Naive B cell (primary cell): ENCODE measurements around the gene KCNV2. TPM values are rescaled to one million over a fixed set of nuclear protein-coding genes. Genes with fewer than 3 reads are reported as not detected.
A peak's percentile ranks its signal among the peaks of the same experiment; 100 is the strongest.

Experiments
- ATAC-seq, 2 donors: fragments of 150-1000 bp; cut with Tn5 transposase; 2 replicates each; pipeline ENCODE4 v1.10.0; 2021; ENCODE audit warnings: low read depth in 2 of 2, mild to moderate bottlenecking in 2 of 2, moderate library complexity in 2 of 2
- DNase-seq: peaks from one replicate; pipeline ENCODE4 v3.0.0; 2022
- H3K27ac Mint-ChIP-seq, 6 donors: one replicate each; pipeline ENCODE4 v1.8.0; 2020 to 2022; ENCODE audit warnings: mild to moderate bottlenecking in 6 of 6, mixed read lengths in 6 of 6, moderate library complexity in 5 of 6, inconsistent platforms in 2 of 6
- H3K27me3 Mint-ChIP-seq, 3 donors: one replicate each; pipeline ENCODE4 v1.8.0; 2021 to 2022; ENCODE audit warnings: mixed read lengths in 3 of 3, mild to moderate bottlenecking in 1 of 3
- H3K36me3 Mint-ChIP-seq, 2 donors: one replicate each; pipeline ENCODE4 v1.8.0; 2020 to 2022; ENCODE audit warnings: mixed read lengths in 2 of 2, inconsistent platforms in 1 of 2, mild to moderate bottlenecking in 1 of 2
- H3K4me1 Mint-ChIP-seq, 3 donors: one replicate each; pipeline ENCODE4 v1.8.0; 2020 to 2022; ENCODE audit warnings: mixed read lengths in 3 of 3, inconsistent platforms in 1 of 3, mild to moderate bottlenecking in 1 of 3, moderate library complexity in 1 of 3
- H3K4me3 Mint-ChIP-seq, 8 donors: one replicate each; pipeline ENCODE4 v1.8.0; 2020 to 2022; ENCODE audit warnings: mild to moderate bottlenecking in 8 of 8, mixed read lengths in 8 of 8, moderate library complexity in 8 of 8, inconsistent platforms in 2 of 8
- H3K9me3 Mint-ChIP-seq, 7 donors: one replicate each; pipeline ENCODE4 v1.8.0; 2020 to 2022; ENCODE audit warnings: mixed read lengths in 7 of 7, mild to moderate bottlenecking in 5 of 7, inconsistent platforms in 2 of 7, moderate library complexity in 1 of 7
- polyA plus RNA-seq, 6 donors: library from polyadenylated mRNA; unstranded; fragments of 300-500 nt; fragmentation: Illumina TruSeq; gene quantifications; one replicate each; pipeline ENCODE4 v1.2.3, GENCODE V29; 2021; ENCODE audit warnings: low read depth in 6 of 6

The KCNV2 gene
- polyA plus RNA-seq, 6 donors from 2014 or later: 0.14 to 0.16 TPM; not detected in 4

DNA sequence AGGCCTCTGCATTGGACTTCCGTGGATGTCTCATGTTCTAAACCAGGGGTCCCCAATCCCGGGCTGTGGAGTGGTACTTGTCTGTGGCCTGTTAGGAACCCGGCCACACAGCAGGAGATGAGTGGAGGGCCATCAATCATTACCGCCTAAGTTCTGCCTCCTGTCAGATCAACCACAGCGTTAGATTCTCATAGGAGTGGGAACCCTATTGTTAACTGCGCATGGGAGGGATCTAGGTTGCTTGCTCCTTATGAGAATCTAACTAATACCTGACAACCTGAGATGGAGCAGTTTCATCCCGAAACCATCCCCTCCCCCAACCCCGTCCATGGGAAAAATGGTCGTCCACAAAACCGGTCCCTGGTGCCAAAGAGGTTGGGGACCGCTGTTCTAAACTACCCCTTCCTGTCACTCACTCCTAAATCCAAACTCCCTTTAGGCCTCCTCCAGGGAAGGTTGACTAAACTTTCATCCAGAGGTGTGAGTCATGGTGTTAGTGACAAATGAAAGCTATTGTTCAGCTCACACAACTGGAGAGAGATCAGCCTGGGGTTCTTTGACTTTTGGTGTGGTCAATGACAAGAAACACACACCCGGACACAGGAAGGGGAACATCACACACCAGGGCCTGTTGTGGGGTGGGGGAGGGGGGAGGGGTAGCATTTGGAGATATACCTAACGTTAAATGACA lies 9.5 kb downstream of the KCNV2 start:
- H3K36me3 Mint-ChIP-seq: no peaks in the 10 kb centered on the region
- peaks cover 9 to 12% (median 12%) of the 10 kb centered on the region in 3 donors for H3K4me1 Mint-ChIP-seq
- DNase-seq: no peak
- peaks cover 0 to 2% (median 0%) of the 10 kb centered on the region in 7 donors for H3K9me3 Mint-ChIP-seq
- H3K4me3 Mint-ChIP-seq: no peak overlapping the region
- H3K27me3 Mint-ChIP-seq: no peaks in the 10 kb centered on the region
- no peak for ATAC-seq
- no peak overlapping the region for H3K27ac Mint-ChIP-seq

DNA sequence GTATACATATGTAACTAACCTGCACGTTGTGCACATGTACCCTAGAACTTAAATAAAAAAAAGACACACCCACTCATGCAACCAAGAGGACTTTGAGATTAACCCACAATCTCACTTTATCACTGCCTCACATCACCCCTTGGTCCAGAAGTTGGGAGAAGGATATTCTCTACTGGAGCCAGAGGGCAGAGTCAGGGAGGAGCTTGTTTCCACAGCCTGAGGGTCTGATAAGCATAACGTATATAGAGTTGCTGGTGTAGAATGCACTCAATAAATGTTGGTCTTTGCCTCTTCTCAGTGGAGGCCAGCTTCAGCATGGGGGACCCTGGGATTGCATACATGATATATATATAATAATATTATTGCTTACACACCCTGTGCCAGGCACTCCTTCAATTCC lies 10.1 kb downstream of the KCNV2 start:
- H3K27ac Mint-ChIP-seq: no peak overlapping the region
- DNase-seq (no peak), ATAC-seq (no peak)
- H3K4me1 Mint-ChIP-seq: peaks cover 9 to 12% (median 12%) of the 10 kb centered on the region in 3 donors
- no peaks in the 10 kb centered on the region for H3K36me3 Mint-ChIP-seq
- H3K4me3 Mint-ChIP-seq: no peak overlapping the region
- peaks cover 0 to 2% (median 0%) of the 10 kb centered on the region in 7 donors for H3K9me3 Mint-ChIP-seq
- H3K27me3 Mint-ChIP-seq: no peaks in the 10 kb centered on the region

DNA sequence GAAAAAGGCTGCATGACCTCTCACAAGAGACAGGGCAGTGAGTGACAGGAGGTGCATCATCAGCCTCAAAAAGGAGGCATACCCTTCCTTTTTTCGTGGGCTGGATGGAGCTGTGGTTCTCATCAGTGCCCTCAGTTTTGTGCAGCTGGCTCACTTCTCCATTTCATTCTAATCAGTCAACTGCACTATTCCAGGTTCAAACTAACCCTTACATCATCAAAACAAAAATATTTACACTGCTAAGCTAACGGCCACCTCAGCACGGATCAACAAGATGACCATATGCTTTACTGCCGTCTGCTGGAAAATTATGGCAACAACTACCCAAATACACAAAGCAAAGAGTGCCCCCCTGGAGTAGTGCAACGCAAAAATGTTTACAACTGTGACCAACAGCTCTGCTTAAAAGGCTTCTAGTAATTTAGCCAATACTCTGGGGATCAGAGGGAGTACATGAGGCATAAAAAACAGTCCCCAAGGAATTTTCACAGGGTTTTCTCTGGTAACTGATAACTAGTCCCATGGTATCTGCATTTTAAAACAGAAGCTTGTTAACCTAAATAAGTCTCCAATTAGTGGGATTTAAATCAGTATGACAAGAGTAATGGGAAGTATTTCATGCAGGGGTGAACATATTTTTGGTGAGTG lies 10.8 kb downstream of the KCNV2 start:
- peaks cover 0 to 2% (median 0%) of the 10 kb centered on the region in 7 donors for H3K9me3 Mint-ChIP-seq
- no peaks in the 10 kb centered on the region for H3K27me3 Mint-ChIP-seq
- H3K4me3 Mint-ChIP-seq: no peak overlapping the region
- H3K4me1 Mint-ChIP-seq: peaks cover 9 to 12% (median 12%) of the 10 kb centered on the region in 3 donors
- no peaks in the 10 kb centered on the region for H3K36me3 Mint-ChIP-seq
- peak; percentile 64 to 77 for ATAC-seq
- peak; percentile 18 for DNase-seq
- H3K27ac Mint-ChIP-seq: peak overlapping the region in 1 of 6 donors; percentile 7

DNA sequence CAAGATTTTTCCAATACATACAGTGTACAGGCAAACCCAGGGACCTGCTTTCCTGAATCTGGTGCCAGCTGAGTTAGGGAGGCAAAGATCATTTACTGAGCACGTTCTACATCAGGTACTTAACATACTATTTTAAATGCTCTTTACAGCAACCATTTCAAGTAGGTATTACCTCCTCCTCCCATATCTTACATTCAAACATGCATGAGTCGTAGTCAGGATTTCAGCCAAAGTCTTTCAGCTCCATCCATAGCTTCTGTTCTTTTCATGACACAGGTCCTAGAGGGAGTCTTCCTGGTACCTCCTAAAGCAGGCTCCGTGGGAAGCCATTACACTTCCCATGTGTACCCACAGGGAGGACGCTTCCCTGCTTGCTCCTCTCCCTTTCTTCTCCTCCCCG lies 11.7 kb downstream of the KCNV2 start:
- peaks cover 0 to 2% (median 0%) of the 10 kb centered on the region in 7 donors for H3K9me3 Mint-ChIP-seq
- H3K36me3 Mint-ChIP-seq: no peaks in the 10 kb centered on the region
- no peak overlapping the region for H3K27ac Mint-ChIP-seq
- H3K4me3 Mint-ChIP-seq: peak overlapping the region in 1 of 8 donors; percentile 9
- DNase-seq: no peak
- peaks cover 9 to 12% (median 12%) of the 10 kb centered on the region in 3 donors for H3K4me1 Mint-ChIP-seq
- no peak for ATAC-seq
- H3K27me3 Mint-ChIP-seq: no peaks in the 10 kb centered on the region

DNA sequence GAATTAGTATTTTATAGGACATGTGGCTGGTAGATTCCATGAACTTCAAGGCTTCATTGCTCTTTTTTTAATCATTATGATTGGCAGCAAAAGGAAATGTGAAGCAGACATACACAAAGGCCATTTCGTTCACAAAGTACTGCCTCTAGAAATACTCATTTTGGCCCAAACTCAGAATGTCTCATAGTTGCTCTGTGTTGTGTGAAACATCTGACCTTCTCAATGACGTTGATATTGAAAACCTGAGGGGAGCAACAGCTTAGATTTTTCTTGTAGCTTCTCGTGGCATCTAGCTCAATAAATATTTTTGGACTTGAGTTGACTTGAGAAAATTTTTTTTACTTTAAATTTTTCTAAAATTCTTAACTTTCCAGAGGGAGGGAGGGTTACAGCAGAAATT lies 12.4 kb downstream of the KCNV2 start:
- DNase-seq: no peak
- no peaks in the 10 kb centered on the region for H3K27me3 Mint-ChIP-seq
- peaks cover 9 to 12% (median 12%) of the 10 kb centered on the region in 3 donors for H3K4me1 Mint-ChIP-seq
- no peak overlapping the region for H3K27ac Mint-ChIP-seq
- no peaks in the 10 kb centered on the region for H3K36me3 Mint-ChIP-seq
- H3K9me3 Mint-ChIP-seq: no peaks in the 10 kb centered on the region
- ATAC-seq: no peak
- peak overlapping the region in 1 of 8 donors; percentile 5 for H3K4me3 Mint-ChIP-seq

DNA sequence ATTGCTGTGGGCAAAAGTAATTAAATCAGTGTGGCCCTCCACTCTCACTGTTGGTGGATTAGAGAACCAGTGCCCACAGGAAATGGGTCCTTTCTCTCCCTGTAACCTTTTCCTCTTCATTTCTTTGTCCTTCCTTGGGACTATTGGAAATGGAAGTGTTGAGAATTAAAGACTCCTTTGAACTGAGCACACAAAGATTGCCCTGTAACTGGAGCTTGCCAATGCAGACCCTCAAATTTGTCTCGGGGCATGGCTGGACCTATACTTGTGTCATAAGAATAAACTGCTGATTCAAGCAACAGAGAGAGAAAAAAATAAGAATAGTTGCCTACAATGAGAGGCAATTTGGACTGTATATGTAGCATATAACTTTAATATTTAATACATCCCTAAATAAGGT lies 13.7 kb downstream of the KCNV2 start:
- Mint-ChIP-seq H3K27ac (no peak overlapping the region), H3K27me3 (no peaks in the 10 kb centered on the region), H3K4me3 (no peak overlapping the region), H3K4me1 (peaks cover 9 to 12% (median 12%) of the 10 kb centered on the region in 3 donors), H3K36me3 (no peaks in the 10 kb centered on the region), H3K9me3 (no peaks in the 10 kb centered on the region)
- ATAC-seq: no peak
- no peak for DNase-seq

DNA sequence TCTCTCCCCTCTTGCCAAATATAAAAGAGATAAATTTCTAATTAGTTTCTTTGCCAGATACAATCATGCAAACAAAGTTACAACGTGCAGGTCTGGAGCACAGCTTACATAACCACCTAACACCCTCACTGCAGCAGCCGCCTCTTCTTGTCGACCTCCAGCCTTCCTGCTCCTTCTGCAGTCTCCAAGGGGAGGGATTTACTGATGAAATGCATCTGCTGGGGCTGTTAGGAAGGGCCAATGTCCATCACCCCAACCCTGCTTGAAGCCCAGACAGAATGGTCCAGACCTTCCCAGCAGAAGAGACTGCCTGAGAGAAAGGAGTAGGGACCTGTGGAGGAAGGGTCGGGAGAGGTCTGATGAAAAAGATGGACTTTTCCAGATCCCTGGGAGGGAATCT lies 15.2 kb downstream of the KCNV2 start:
- no peak for ATAC-seq
- Mint-ChIP-seq H3K9me3 (no peaks in the 10 kb centered on the region), H3K4me3 (no peak overlapping the region), H3K27me3 (no peaks in the 10 kb centered on the region), H3K36me3 (no peaks in the 10 kb centered on the region), H3K4me1 (peaks cover 9 to 12% (median 12%) of the 10 kb centered on the region in 3 donors), H3K27ac (no peak overlapping the region)
- DNase-seq: no peak

DNA sequence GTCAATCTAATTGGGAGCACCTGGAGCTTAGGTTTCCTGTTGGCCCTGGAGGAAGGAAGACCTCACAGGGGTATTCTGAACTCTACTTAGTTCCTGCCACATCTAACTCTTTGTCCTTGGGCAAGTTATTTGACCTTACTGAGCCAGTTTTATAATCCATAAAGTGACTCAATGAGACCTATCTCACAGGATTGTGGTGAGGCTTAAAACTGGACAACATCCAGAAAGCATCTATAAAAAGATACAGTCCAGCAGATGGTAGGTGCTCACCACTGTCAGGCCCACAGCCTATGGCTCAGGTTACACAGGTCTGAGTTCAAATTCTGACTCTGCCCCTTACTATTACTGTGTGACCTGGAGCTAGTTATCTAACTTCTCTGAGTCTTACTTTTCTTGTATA lies 23.3 kb downstream of the KCNV2 start:
- Mint-ChIP-seq H3K36me3 (peaks cover 5 to 8% of the 10 kb centered on the region in 2 donors), H3K27me3 (no peaks in the 10 kb centered on the region), H3K4me1 (no peaks in the 10 kb centered on the region), H3K27ac (no peak overlapping the region), H3K9me3 (no peaks in the 10 kb centered on the region), H3K4me3 (no peak overlapping the region)
- no peak for ATAC-seq
- no peak for DNase-seq

DNA sequence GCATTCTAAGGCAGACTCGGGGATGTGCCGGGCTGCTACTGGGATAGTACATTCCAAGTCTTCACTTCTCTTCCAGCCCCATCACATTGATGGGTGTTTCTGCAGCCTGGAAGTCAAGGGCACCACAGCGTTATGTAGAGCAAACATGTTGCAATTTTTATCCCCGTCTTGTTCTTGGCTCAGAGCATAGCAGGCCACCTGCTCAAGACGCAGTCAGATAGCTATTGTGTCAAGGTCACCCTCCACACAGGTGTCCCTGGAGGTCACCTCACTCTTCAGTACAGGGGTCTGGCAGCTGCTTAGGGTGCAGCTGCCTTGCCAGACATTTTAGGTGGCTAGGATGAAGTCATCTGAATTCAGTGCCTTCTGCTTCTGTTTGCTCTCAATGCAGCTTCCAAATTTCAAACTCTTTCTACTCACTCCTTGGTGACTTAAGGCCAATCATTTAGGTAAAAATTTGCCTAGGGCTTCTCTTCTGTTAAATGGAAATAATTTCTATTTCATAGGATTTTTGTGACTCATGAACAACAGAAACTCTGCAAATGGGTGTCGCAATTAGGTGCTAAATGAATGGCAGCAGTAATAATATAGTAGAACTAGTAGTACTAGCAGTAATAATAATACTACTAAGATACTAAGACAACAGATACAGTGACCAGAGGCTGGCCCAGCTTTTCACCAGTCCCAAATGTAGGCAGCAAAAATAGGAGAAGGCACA lies 24.3 kb downstream of the KCNV2 start:
- ATAC-seq (no peak), DNase-seq (no peak)
- no peaks in the 10 kb centered on the region for H3K9me3 Mint-ChIP-seq
- no peak overlapping the region for H3K27ac Mint-ChIP-seq
- H3K36me3 Mint-ChIP-seq: peaks cover 5 to 13% of the 10 kb centered on the region in 2 donors
- no peaks in the 10 kb centered on the region for H3K27me3 Mint-ChIP-seq
- no peaks in the 10 kb centered on the region for H3K4me1 Mint-ChIP-seq
- no peak overlapping the region for H3K4me3 Mint-ChIP-seq

DNA sequence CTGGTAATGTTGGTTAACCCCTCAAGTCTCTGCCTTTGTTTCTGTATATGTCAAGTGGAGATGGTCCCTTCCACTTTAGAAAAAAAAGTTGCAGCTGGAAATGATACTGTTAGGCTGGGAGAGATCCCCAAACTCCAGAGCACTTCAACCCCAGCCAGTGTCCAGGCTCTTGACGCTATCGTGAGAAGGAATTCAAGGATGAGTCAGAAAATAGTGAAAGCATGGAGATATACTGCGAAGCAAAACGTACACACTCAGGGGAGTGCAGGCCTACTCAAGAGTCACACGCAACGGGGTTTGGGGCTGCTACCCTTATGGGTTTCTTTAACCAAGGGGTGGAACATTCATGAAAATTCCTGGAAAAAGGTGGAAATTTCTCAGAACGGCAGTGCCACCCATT lies 24.9 kb downstream of the KCNV2 start:
- no peak overlapping the region for H3K4me3 Mint-ChIP-seq
- H3K27me3 Mint-ChIP-seq: no peaks in the 10 kb centered on the region
- H3K36me3 Mint-ChIP-seq: peaks cover 5 to 13% of the 10 kb centered on the region in 2 donors
- ATAC-seq (no peak), DNase-seq (no peak)
- no peaks in the 10 kb centered on the region for H3K4me1 Mint-ChIP-seq
- H3K9me3 Mint-ChIP-seq: no peaks in the 10 kb centered on the region
- no peak overlapping the region for H3K27ac Mint-ChIP-seq

DNA sequence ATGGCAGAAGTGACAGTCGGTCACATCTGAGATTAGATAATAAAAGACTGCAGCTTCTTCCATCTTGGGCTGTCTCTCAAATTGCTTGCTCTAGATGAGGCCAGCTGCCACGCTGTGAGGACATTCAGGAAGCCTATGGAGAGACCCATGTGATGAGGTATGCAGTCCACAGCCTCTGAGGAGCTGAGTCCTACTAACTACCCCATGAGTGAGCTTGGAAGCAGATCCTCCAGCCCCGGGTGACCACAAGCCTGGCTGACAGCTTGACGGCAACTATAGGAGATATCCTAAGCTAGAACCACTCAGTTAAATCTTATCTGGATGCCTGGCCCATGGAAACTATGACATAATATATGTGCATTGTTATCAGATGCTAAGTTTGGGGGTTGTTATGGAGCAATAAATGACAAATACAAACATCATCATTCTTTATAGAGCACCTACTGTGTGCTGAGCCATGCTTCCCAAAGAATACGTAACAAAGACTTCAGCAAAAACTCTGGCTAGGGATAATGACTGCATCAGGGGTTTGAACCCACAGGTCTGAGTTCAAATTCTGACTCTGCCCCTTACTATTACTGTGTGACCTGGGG lies 26.7 kb downstream of the KCNV2 start:
- DNase-seq (no peak), ATAC-seq (no peak)

DNA sequence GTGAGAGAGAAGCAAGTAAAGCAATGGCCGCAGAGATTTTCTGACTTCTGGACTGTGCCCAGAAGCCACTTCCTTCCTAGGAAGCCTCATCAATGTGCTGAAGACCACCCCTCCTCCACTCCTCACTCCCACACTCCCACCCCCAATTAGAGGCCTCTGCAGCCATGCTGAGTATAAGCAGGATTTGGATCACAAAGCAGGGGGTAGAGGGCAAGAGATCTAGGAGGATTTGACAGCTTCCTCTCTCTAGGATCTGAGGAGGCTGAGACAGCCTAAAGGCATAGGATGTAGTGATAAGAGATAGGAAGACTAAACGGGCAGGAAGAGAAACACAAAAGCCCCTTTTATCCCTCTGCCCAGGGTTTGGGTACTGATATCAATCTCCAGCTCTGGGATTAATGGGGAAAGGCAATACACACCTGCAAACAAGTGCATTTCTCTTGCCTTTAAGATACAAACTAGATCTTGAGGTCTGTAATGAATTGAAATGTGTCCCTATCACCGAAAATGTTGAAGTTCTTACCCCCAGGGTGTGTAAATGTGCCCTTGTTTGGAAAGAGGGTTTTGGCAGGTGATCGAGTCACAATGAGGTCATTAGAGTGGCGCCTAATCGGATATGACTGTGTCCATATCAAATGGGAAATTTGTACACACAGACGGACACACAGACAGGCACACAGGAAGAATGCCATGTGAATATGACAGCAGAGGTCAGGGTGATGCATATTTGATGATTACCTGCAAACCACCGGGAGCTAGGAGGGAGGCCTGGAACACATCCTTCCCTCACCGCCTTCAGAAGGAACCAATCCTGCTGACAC lies 28.5 kb downstream of the KCNV2 start:
- H3K36me3 Mint-ChIP-seq: peaks cover 17 to 31% of the 10 kb centered on the region in 2 donors
- H3K9me3 Mint-ChIP-seq: peaks cover 3 to 18% (median 5%) of the 10 kb centered on the region in 7 donors
- ATAC-seq (no peak), DNase-seq (no peak)
- H3K27me3 Mint-ChIP-seq: no peaks in the 10 kb centered on the region
- no peaks in the 10 kb centered on the region for H3K4me1 Mint-ChIP-seq
- H3K27ac Mint-ChIP-seq: no peak overlapping the region
- no peak overlapping the region for H3K4me3 Mint-ChIP-seq

More for the DNA sequence above, 26.7 kb downstream of the KCNV2 start:
- H3K27me3 Mint-ChIP-seq: no peaks in the 10 kb centered on the region
- no peaks in the 10 kb centered on the region for H3K4me1 Mint-ChIP-seq
- peaks cover 0 to 5% (median under 1%) of the 10 kb centered on the region in 7 donors for H3K9me3 Mint-ChIP-seq
- H3K4me3 Mint-ChIP-seq: no peak overlapping the region
- peaks cover 3 to 14% of the 10 kb centered on the region in 2 donors for H3K36me3 Mint-ChIP-seq
- no peak overlapping the region for H3K27ac Mint-ChIP-seq

DNA sequence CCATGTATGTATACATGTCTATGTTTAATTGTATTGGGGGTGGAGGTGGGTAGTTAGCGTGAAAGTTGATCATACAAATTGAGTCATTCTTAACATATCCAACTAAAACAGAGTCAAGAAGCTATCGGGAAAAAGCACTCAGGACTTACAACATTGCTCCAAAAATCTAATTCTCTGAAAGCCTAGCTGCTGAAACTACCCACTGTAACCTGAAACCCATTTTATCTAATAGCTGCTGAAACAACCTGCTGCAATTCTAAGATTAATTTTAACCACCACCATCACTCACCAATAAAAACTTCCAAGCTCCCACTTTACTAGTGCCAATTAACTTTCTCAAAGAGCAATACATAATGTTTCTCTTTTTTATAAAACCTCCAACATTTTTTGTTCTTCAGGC lies 32.2 kb downstream of the KCNV2 start:
- Mint-ChIP-seq H3K27me3 (no peaks in the 10 kb centered on the region), H3K4me3 (no peak overlapping the region), H3K9me3 (peaks cover 3 to 18% (median 9%) of the 10 kb centered on the region in 7 donors), H3K27ac (no peak overlapping the region), H3K36me3 (peaks cover 29 to 42% of the 10 kb centered on the region in 2 donors), H3K4me1 (no peaks in the 10 kb centered on the region)
- DNase-seq (no peak), ATAC-seq (no peak)
